Hepatocyte (in vitro differentiated cells): ENCODE results near the gene IL31. TPM values are rescaled to one million over a fixed set of nuclear protein-coding genes. Genes with fewer than 3 reads are reported as not detected.

Experiments
- DNase-seq: peaks from one replicate; pipeline ENCODE4 v3.0.0-alpha.2; 2016; ENCODE audit warnings: low spot score
- H2AFZ ChIP-seq: fragments of 200-600 bp; sonication (generic); 2 replicates; pipeline ENCODE4 v1.6.0; 2016; ENCODE audit warnings: antibody characterized with exemption, mild to moderate bottlenecking
- H3K27ac ChIP-seq: fragments of 200-600 bp; sonication (generic); 2 replicates; pipeline ENCODE4 v1.5.1; 2016; ENCODE audit warnings: mild to moderate bottlenecking
- H3K27me3 ChIP-seq: fragments of 200-600 bp; sonication (generic); 2 replicates; pipeline ENCODE4 v1.6.1; 2016
- H3K36me3 ChIP-seq: fragments of 200-600 bp; sonication (generic); replicated peaks from 2 replicates; pipeline ENCODE4 v1.5.1; 2016; ENCODE audit warnings: low read depth; ENCODE audit not compliant: insufficient read depth
- H3K4me1 ChIP-seq: fragments of 200-600 bp; sonication (generic); 2 replicates; pipeline ENCODE4 v1.5.1; 2016; ENCODE audit warnings: mild to moderate bottlenecking, moderate library complexity; ENCODE audit not compliant: insufficient read depth
- H3K4me2 ChIP-seq: fragments of 200-600 bp; sonication (generic); 2 replicates; pipeline ENCODE4 v1.6.0; 2016
- H3K4me3 ChIP-seq: fragments of 200-600 bp; sonication (generic); 2 replicates; pipeline ENCODE4 v1.5.1; 2016; ENCODE audit warnings: mild to moderate bottlenecking
- H3K79me2 ChIP-seq: fragments of 200-600 bp; sonication (generic); 2 replicates; pipeline ENCODE4 v1.6.0; 2017; ENCODE audit warnings: mild to moderate bottlenecking
- H3K9me2 ChIP-seq: fragments of 200-600 bp; sonication (generic); replicated peaks from 2 replicates; pipeline ENCODE4 v1.6.0; 2017; ENCODE audit warnings: mild to moderate bottlenecking; ENCODE audit not compliant: insufficient read depth
- H3K9me3 ChIP-seq: fragments of 200-600 bp; sonication (generic); 2 replicates; pipeline ENCODE4 v1.5.1; 2016; ENCODE audit warnings: low read depth, mild to moderate bottlenecking
- H4K20me1 ChIP-seq: fragments of 200-600 bp; sonication (generic); 2 replicates; pipeline ENCODE4 v1.6.0; 2016; ENCODE audit warnings: mild to moderate bottlenecking; ENCODE audit not compliant: insufficient read depth, poor library complexity, severe bottlenecking
- CTCF ChIP-seq: fragments of 200-600 bp; sonication (generic); IDR thresholded peaks from 2 replicates; pipeline ENCODE4 v1.5.1; 2016; ENCODE audit warnings: antibody characterized with exemption, mild to moderate bottlenecking; ENCODE audit not compliant: poor library complexity
- EZH2 ChIP-seq: fragments of 200-600 bp; sonication (generic); IDR thresholded peaks from 2 replicates; pipeline ENCODE4 v1.6.1; 2016; ENCODE audit warnings: antibody characterized with exemption, mild to moderate bottlenecking, borderline replicate concordance
- EZH2phosphoT487 ChIP-seq: fragments of 200-600 bp; sonication (generic); IDR thresholded peaks from one replicate; pipeline ENCODE4 v1.6.1; 2018; ENCODE audit warnings: antibody characterized with exemption, mild to moderate bottlenecking, low read depth, moderate library complexity; ENCODE audit not compliant: unreplicated experiment, severe bottlenecking
- WGBS: methylation state at CpG from one replicate; pipeline ENCODE4 v1.1.6; 2016; ENCODE audit warnings: low lambda C conversion rate; ENCODE audit errors: missing lambda C conversion rate; 5-methylcytosine and 5-hydroxymethylcytosine counted together
- polyA plus RNA-seq: library from polyadenylated mRNA; unstranded; fragments of >200 nt; fragmentation: Nextera tagmentation; extraction: Ambion mirVana; gene quantifications from 2 replicates; pipeline ENCODE4 v1.2.1, GENCODE V29; 2016
- total RNA-seq: library from RNA; depleted of rRNA; stranded (reverse); fragments of >200 nt; gene quantifications from 2 replicates; pipeline ENCODE4 v1.2.3, GENCODE V29; 2014

Gene IL31
- total and polyA plus RNA-seq, 2 experiments from 2014 or later: not detected

GRCh38 chr12:122195405-122195804 is 21.4 kb upstream of the IL31 start:
- no peaks in the 10 kb centered on the region for H3K9me3 ChIP-seq
- no peak for TF ChIP-seq EZH2phosphoT487
- TF ChIP-seq EZH2: no peak
- no peak for TF ChIP-seq CTCF
- H3K36me3 ChIP-seq: no peaks in the 10 kb centered on the region
- H3K4me2 ChIP-seq: no peak overlapping the region
- no peak overlapping the region for H3K27ac ChIP-seq
- no peak overlapping the region for H2AFZ ChIP-seq
- no peaks in the 10 kb centered on the region for H4K20me1 ChIP-seq
- H3K9me2 ChIP-seq: no peaks in the 10 kb centered on the region
- H3K27me3 ChIP-seq: no peaks in the 10 kb centered on the region
- no peaks in the 10 kb centered on the region for H3K79me2 ChIP-seq
- no peak overlapping the region for H3K4me3 ChIP-seq
- WGBS: 95% methylated on average over 4 of the region's 4 CpGs
- no peaks in the 10 kb centered on the region for H3K4me1 ChIP-seq
- no peak for DNase-seq

- TF ChIP-seq EZH2: no peak
- no peak for TF ChIP-seq EZH2phosphoT487
- no peak for TF ChIP-seq CTCF
- no peak overlapping the region for H2AFZ ChIP-seq
- H4K20me1 ChIP-seq: no peaks in the 10 kb centered on the region
- no peaks in the 10 kb centered on the region for H3K36me3 ChIP-seq
- no peaks in the 10 kb centered on the region for H3K4me1 ChIP-seq
- H3K4me2 ChIP-seq: no peak overlapping the region
- WGBS: 96% methylated on average over 1 of the region's 1 CpG
- no peak overlapping the region for H3K27ac ChIP-seq
- H3K79me2 ChIP-seq: no peaks in the 10 kb centered on the region
- H3K9me2 ChIP-seq: no peaks in the 10 kb centered on the region
- H3K4me3 ChIP-seq: no peak overlapping the region
- H3K9me3 ChIP-seq: no peaks in the 10 kb centered on the region
- DNase-seq: no peak
- H3K27me3 ChIP-seq: no peaks in the 10 kb centered on the region
Measured at GRCh38 chr12:122194804-122195203, 20.8 kb upstream of the IL31 start.

- no peak for DNase-seq
- H3K4me3 ChIP-seq: no peak overlapping the region
- no peaks in the 10 kb centered on the region for H3K79me2 ChIP-seq
- no peaks in the 10 kb centered on the region for H4K20me1 ChIP-seq
- TF ChIP-seq EZH2 (no peak), CTCF (no peak), EZH2phosphoT487 (no peak)
- H3K9me2 ChIP-seq: no peaks in the 10 kb centered on the region
- no peak overlapping the region for H3K27ac ChIP-seq
- H2AFZ ChIP-seq: no peak overlapping the region
- H3K9me3 ChIP-seq: no peaks in the 10 kb centered on the region
- H3K27me3 ChIP-seq: no peaks in the 10 kb centered on the region
- no peaks in the 10 kb centered on the region for H3K4me1 ChIP-seq
- 84% methylated on average over 11 of the region's 11 CpGs for WGBS
- H3K36me3 ChIP-seq: no peaks in the 10 kb centered on the region
- H3K4me2 ChIP-seq: no peak overlapping the region
Measured at GRCh38 chr12:122192441-122192840, 18.4 kb upstream of the IL31 start.
